HUES64 (cell line): Measurements from ENCODE around the gene CYB5R3.
"Not testable (repeated sequence)": the region's sequence is repeated elsewhere in the genome, so short reads cannot be mapped to it uniquely, and the experiment has no call there.

ENCODE experiments used
- H3K27ac ChIP-seq: 2 replicates; pipeline ENCODE4 v1.7.0; 2013; ENCODE audit warnings: low read depth, low read length, inconsistent platforms
- H3K27me3 ChIP-seq: 2 replicates; pipeline ENCODE4 v1.6.1; 2013; ENCODE audit warnings: mild to moderate bottlenecking, low read length; ENCODE audit not compliant: insufficient read depth
- H3K36me3 ChIP-seq: 2 replicates; pipeline ENCODE4 v1.6.1; 2013; ENCODE audit warnings: mild to moderate bottlenecking, low read length; ENCODE audit not compliant: insufficient read depth
- H3K4me1 ChIP-seq: 2 replicates; pipeline ENCODE4 v1.6.1; 2013; ENCODE audit warnings: mild to moderate bottlenecking, low read length, moderate library complexity; ENCODE audit not compliant: insufficient read depth
- H3K4me3 ChIP-seq: 2 replicates; pipeline ENCODE4 v1.5.1; 2013; ENCODE audit warnings: mild to moderate bottlenecking, low read length, moderate library complexity
- H3K9ac ChIP-seq: 2 replicates; pipeline ENCODE4 v1.6.1; 2013; ENCODE audit warnings: mild to moderate bottlenecking, low read depth, low read length
- H3K9me3 ChIP-seq: 2 replicates; pipeline ENCODE4 v1.6.1; 2013; ENCODE audit warnings: low read depth, low read length; ENCODE audit not compliant: insufficient read depth
- WGBS: fragments of 150-250, 120-280 bp; methylation state at CpG from one replicate; pipeline ENCODE4 v1.1.7; 2013; ENCODE audit warnings: missing lambda C conversion rate; 5-methylcytosine and 5-hydroxymethylcytosine counted together

Gene CYB5R3

GRCh38 chr22:42686756-42687491 lies 37.7 kb upstream of the CYB5R3 start:
- Histone ChIP-seq H3K4me3 (no peak overlapping the region), H3K4me1 (peaks cover 7% of the 10 kb centered on the region), H3K9me3 (no peaks in the 10 kb centered on the region), H3K27ac (no peak overlapping the region), H3K9ac (no peak overlapping the region), H3K27me3 (no peaks in the 10 kb centered on the region), H3K36me3 (no peaks in the 10 kb centered on the region)
- 90% methylated on average over 14 of the region's 14 CpGs for WGBS

GRCh38 chr22:42685941-42686653 lies 36.9 kb upstream of the CYB5R3 start:
- Histone ChIP-seq H3K27me3 (no peaks in the 10 kb centered on the region), H3K4me3 (no peak overlapping the region), H3K36me3 (no peaks in the 10 kb centered on the region), H3K4me1 (peaks cover 7% of the 10 kb centered on the region), H3K27ac (no peak overlapping the region), H3K9me3 (no peaks in the 10 kb centered on the region), H3K9ac (no peak overlapping the region)
- WGBS: 76% methylated on average over 5 of the region's 5 CpGs

GRCh38 chr22:42684462-42685195 lies 35.4 kb upstream of the CYB5R3 start:
- Histone ChIP-seq H3K9ac (no peak overlapping the region), H3K36me3 (no peaks in the 10 kb centered on the region), H3K27me3 (no peaks in the 10 kb centered on the region), H3K4me3 (no peak overlapping the region), H3K9me3 (no peaks in the 10 kb centered on the region), H3K27ac (no peak overlapping the region), H3K4me1 (peaks cover 7% of the 10 kb centered on the region)
- whole genome bisulfite sequencing: 88% methylated on average over 11 of the region's 11 CpGs

- 90% methylated on average over 8 of the region's 8 CpGs for WGBS
- Histone ChIP-seq H3K9ac (no peak overlapping the region), H3K4me1 (peaks cover 4% of the 10 kb centered on the region)
Measured at GRCh38 chr22:42683578-42684283, 34.5 kb upstream of the CYB5R3 start.

GRCh38 chr22:42682113-42682851 lies 33.1 kb upstream of the CYB5R3 start:
- Histone ChIP-seq H3K27ac (no peak overlapping the region), H3K36me3 (no peaks in the 10 kb centered on the region), H3K9me3 (no peaks in the 10 kb centered on the region), H3K4me1 (no peaks in the 10 kb centered on the region), H3K4me3 (no peak overlapping the region), H3K9ac (no peak overlapping the region), H3K27me3 (no peaks in the 10 kb centered on the region)
- 81% methylated on average over 10 of the region's 10 CpGs for WGBS

More at GRCh38 chr22:42683578-42684283, 34.5 kb upstream of the CYB5R3 start:
- no peak overlapping the region for H3K4me3 ChIP-seq
- H3K27ac ChIP-seq: no peak overlapping the region
- no peaks in the 10 kb centered on the region for H3K9me3 ChIP-seq
- H3K36me3 ChIP-seq: no peaks in the 10 kb centered on the region
- no peaks in the 10 kb centered on the region for H3K27me3 ChIP-seq

- Histone ChIP-seq H3K4me1 (no peaks in the 10 kb centered on the region), H3K4me3 (no peak overlapping the region), H3K27ac (no peak overlapping the region), H3K27me3 (no peaks in the 10 kb centered on the region), H3K9ac (no peak overlapping the region), H3K36me3 (no peaks in the 10 kb centered on the region), H3K9me3 (no peaks in the 10 kb centered on the region)
- WGBS: 93% methylated on average over 8 of the region's 8 CpGs
Measured at GRCh38 chr22:42680648-42681047, 31.5 kb upstream of the CYB5R3 start.

- no peaks in the 10 kb centered on the region for H3K27me3 ChIP-seq
- H3K9ac ChIP-seq: no peak overlapping the region
- H3K4me3 ChIP-seq: no peak overlapping the region
- no peaks in the 10 kb centered on the region for H3K4me1 ChIP-seq
- H3K9me3 ChIP-seq: no peaks in the 10 kb centered on the region
- H3K36me3 ChIP-seq: no peaks in the 10 kb centered on the region
- WGBS: 97% methylated on average over 3 of the region's 4 CpGs
- H3K27ac ChIP-seq: no peak overlapping the region
Measured at GRCh38 chr22:42679691-42680090, 30.5 kb upstream of the CYB5R3 start.

- Histone ChIP-seq H3K27me3 (no peaks in the 10 kb centered on the region), H3K36me3 (no peaks in the 10 kb centered on the region), H3K27ac (no peak overlapping the region), H3K9me3 (no peaks in the 10 kb centered on the region), H3K4me1 (no peaks in the 10 kb centered on the region), H3K4me3 (no peak overlapping the region), H3K9ac (no peak overlapping the region)
- 94% methylated on average over 1 of the region's 1 CpG for WGBS
Measured at GRCh38 chr22:42678894-42679293, 29.7 kb upstream of the CYB5R3 start.

GRCh38 chr22:42677936-42678335 lies 28.7 kb upstream of the CYB5R3 start:
- not testable (repeated sequence) for H3K4me3 ChIP-seq, H3K36me3 ChIP-seq, H3K4me1 ChIP-seq, H3K27ac ChIP-seq, H3K27me3 ChIP-seq, H3K9ac ChIP-seq, H3K9me3 ChIP-seq
- WGBS: 92% methylated on average over 4 of the region's 4 CpGs

GRCh38 chr22:42676059-42676607 lies 26.9 kb upstream of the CYB5R3 start:
- Histone ChIP-seq H3K36me3 (no peaks in the 10 kb centered on the region), H3K4me3 (no peak overlapping the region), H3K4me1 (no peaks in the 10 kb centered on the region), H3K27ac (no peak overlapping the region), H3K27me3 (no peaks in the 10 kb centered on the region), H3K9me3 (no peaks in the 10 kb centered on the region), H3K9ac (no peak overlapping the region)
- 88% methylated on average over 7 of the region's 7 CpGs for WGBS
